ENCODE results near the gene SRSF4. TPM values are rescaled to one million over a fixed set of nuclear protein-coding genes. Genes with fewer than 3 reads are reported as not detected.

Gene SRSF4
- total and polyA plus RNA-seq, 9 of the 15 experiments (the other 6 are each of a cell fraction or from before 2014, with no cell fraction given), result 15.9 to 132 (median 82.0) TPM

GRCh38 chr1:29105822-29106221 lies 75.9 kb downstream of the SRSF4 start (continued):
- TF ChIP-seq NR2C2 (CRISPR knock-in tag; IDR thresholded peaks at IDR 0.05), result no peak
- peak; percentile 55 for TF ChIP-seq NR2C2 (tag; IDR thresholded peaks at IDR 0.05)
- TF ChIP-seq POLR3G (IDR thresholded peaks at IDR 0.05; ENCODE audit: extremely low read depth, insufficient read length, insufficient replicate concordance), result no peak
- no peak for TF ChIP-seq MCM2 (IDR thresholded peaks at IDR 0.05; ENCODE audit: low read depth)
- peak; percentile 65 for TF ChIP-seq FOSL1 (tag; conservative IDR thresholded peaks at IDR 0.05)
- no peak for TF ChIP-seq EP400 (IDR thresholded peaks at IDR 0.05)
- TF ChIP-seq HES1 (IDR thresholded peaks at IDR 0.05; ENCODE audit: low read depth), result peak; percentile 84
- TF ChIP-seq HDAC1 (IDR thresholded peaks at IDR 0.05), result peak in 1 of 2 experiments; percentile 76; a peak in 2 of 4 replicates
- 0 out of 2 replicates have a peak, but pooled peaks have one; percentile 12 for TF ChIP-seq SOX6 (IDR thresholded peaks at IDR 0.05)
- TF ChIP-seq GTF2A2 (tag; IDR thresholded peaks at IDR 0.05), result no peak
- TF ChIP-seq ZNF431 (CRISPR knock-in tag; IDR thresholded peaks at IDR 0.05), result no peak
- peak; percentile 47 for TF ChIP-seq EGR1 (conservative IDR thresholded peaks at IDR 0.05)
- no peak for TF ChIP-seq NR3C1 (CRISPR knock-in tag; IDR thresholded peaks at IDR 0.05)
- TF ChIP-seq PHF20 (IDR thresholded peaks at IDR 0.05; ENCODE audit: partially characterized antibody), result no peak
- TF ChIP-seq ILK (tag; IDR thresholded peaks at IDR 0.05; ENCODE audit: borderline replicate concordance, low read depth), result no peak
- TF ChIP-seq HBP1 (CRISPR knock-in tag; IDR thresholded peaks at IDR 0.05), result no peak
- TF ChIP-seq NFE2 (IDR thresholded peaks at IDR 0.05; ENCODE audit: low read depth), result peak; percentile 79
- TF ChIP-seq, protein P1, sequence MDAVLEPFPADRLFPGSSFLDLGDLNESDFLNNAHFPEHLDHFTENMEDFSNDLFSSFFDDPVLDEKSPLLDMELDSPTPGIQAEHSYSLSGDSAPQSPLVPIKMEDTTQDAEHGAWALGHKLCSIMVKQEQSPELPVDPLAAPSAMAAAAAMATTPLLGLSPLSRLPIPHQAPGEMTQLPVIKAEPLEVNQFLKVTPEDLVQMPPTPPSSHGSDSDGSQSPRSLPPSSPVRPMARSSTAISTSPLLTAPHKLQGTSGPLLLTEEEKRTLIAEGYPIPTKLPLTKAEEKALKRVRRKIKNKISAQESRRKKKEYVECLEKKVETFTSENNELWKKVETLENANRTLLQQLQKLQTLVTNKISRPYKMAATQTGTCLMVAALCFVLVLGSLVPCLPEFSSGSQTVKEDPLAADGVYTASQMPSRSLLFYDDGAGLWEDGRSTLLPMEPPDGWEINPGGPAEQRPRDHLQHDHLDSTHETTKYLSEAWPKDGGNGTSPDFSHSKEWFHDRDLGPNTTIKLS (IDR thresholded peaks at IDR 0.05; ENCODE audit: borderline replicate concordance, low read depth), result no peak
- no peak for TF ChIP-seq TEAD4 (IDR thresholded peaks at IDR 0.05; ENCODE audit: low read length)
- TF ChIP-seq TEAD4 (CRISPR knock-in tag; IDR thresholded peaks at IDR 0.05; ENCODE audit: borderline replicate concordance), result no peak
- TF ChIP-seq DLX4 (CRISPR knock-in tag; IDR thresholded peaks at IDR 0.05), result no peak
- 0 out of 2 replicates have a peak, but pooled peaks have one; percentile 35 for TF ChIP-seq ARID1B (IDR thresholded peaks at IDR 0.05)
- TF ChIP-seq NCOA6 (IDR thresholded peaks at IDR 0.05), result no peak
- peak; percentile 25; the same call in 1 of the 2 replicates for TF ChIP-seq ESRRA (IDR thresholded peaks at IDR 0.05; ENCODE audit: borderline replicate concordance, low read depth)
- peak in 1 of 2 experiments; percentile 97; a peak in 2 of 4 replicates for TF ChIP-seq RCOR1 (IDR thresholded peaks at IDR 0.05; ENCODE audit: borderline replicate concordance in 1 of 2, low read depth in 2 of 2, low read length in 2 of 2)
- peak; percentile 43; the same call in 1 of the 2 replicates for TF ChIP-seq CTBP1 (IDR thresholded peaks at IDR 0.05; ENCODE audit: borderline replicate concordance)
- peak; percentile 65; the same call in 1 of the 2 replicates for TF ChIP-seq HDAC2 (IDR thresholded peaks at IDR 0.05)
- TF ChIP-seq SMARCE1 (IDR thresholded peaks at IDR 0.05), result peak; percentile 55; the same call in 1 of the 2 replicates
- 0 out of 2 replicates have a peak, but pooled peaks have one; percentile 29 for TF ChIP-seq DPF2 (IDR thresholded peaks at IDR 0.05)
- 0 out of 2 replicates have a peak, but pooled peaks have one; percentile 4 for TF ChIP-seq MAFF (IDR thresholded peaks at IDR 0.05; ENCODE audit: low read length)

Measured in K562 (cell line).